Measurements from ENCODE around the gene LSM3.

Gene LSM3

DNA sequence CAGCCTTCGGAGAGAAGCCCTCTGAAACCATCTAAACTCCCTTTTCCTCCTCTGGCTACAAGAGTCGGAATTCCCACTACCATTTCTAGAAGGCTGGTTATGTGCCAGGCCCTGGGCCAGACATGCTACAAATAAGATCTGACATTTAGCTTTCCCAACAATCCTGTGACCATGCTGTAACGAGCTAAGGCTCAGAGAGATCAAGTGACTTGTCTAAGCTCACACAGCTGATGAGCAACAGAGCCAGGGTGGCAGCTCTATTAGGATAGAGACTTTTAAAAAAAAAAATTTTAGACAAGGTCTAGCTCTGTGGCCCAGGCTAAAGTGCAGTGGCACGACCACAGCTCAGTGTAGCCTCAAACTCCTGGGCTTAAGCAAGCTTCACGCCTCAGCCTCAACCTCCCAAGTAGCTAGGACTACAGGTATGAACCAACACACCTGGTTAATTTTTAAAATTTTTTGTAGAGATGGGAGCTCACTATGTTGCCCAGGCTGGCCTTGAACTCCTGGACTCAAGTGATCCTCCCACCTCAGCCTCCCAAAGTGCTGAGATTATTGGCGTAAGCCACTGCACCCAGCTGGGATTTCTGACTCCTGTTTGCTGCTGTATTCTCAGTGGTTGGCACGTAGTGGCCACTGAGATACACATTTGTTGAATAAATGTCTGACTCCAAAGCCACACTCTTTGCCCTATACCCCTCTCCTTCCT lies 34.6 kb downstream of the LSM3 start:
- H3K9me3 ChIP-seq, result no peaks in the 10 kb centered on the region

DNA sequence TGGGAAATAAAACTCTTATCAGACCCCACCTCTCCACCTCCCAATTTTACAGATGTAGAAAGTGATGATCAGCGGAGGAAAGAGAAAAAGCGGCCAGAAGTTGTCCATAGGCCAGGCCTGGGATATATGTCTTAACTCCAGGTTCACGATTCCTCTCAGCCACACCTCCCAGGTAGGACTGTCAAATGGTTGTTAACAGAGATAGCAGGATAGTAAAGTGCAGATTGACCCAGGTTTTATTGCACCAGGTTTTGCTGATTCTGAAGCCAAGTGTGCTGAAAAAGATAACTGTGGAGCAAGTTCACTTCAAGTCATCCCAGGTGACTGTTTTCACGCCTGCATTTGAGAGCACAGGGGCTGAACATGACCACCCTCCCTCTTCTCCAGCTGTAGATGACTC lies 36.1 kb downstream of the LSM3 start:
- TF ChIP-seq, protein P1, sequence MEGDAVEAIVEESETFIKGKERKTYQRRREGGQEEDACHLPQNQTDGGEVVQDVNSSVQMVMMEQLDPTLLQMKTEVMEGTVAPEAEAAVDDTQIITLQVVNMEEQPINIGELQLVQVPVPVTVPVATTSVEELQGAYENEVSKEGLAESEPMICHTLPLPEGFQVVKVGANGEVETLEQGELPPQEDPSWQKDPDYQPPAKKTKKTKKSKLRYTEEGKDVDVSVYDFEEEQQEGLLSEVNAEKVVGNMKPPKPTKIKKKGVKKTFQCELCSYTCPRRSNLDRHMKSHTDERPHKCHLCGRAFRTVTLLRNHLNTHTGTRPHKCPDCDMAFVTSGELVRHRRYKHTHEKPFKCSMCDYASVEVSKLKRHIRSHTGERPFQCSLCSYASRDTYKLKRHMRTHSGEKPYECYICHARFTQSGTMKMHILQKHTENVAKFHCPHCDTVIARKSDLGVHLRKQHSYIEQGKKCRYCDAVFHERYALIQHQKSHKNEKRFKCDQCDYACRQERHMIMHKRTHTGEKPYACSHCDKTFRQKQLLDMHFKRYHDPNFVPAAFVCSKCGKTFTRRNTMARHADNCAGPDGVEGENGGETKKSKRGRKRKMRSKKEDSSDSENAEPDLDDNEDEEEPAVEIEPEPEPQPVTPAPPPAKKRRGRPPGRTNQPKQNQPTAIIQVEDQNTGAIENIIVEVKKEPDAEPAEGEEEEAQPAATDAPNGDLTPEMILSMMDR (IDR thresholded peaks at IDR 0.05; ENCODE audit: low read depth, low read length), result no peak
- Histone ChIP-seq H3K9me3 (no peaks in the 10 kb centered on the region), H3K4me3 (ENCODE audit: low read depth, low read length) (no peak overlapping the region), H3K4me1 (no peaks in the 10 kb centered on the region), H3K36me3 (no peaks in the 10 kb centered on the region), H3K27me3 (no peaks in the 10 kb centered on the region)
- no peak for DNase-seq

More for the DNA sequence above, 34.6 kb downstream of the LSM3 start:
- H3K36me3 ChIP-seq, result no peaks in the 10 kb centered on the region
- no peak overlapping the region for H3K4me3 ChIP-seq (ENCODE audit: low read depth, low read length)
- TF ChIP-seq, protein P1 (IDR thresholded peaks at IDR 0.05; ENCODE audit: low read depth, low read length), result no peak
- no peak for DNase-seq
- H3K4me1 ChIP-seq, result no peaks in the 10 kb centered on the region
- H3K27me3 ChIP-seq, result no peaks in the 10 kb centered on the region

DNA sequence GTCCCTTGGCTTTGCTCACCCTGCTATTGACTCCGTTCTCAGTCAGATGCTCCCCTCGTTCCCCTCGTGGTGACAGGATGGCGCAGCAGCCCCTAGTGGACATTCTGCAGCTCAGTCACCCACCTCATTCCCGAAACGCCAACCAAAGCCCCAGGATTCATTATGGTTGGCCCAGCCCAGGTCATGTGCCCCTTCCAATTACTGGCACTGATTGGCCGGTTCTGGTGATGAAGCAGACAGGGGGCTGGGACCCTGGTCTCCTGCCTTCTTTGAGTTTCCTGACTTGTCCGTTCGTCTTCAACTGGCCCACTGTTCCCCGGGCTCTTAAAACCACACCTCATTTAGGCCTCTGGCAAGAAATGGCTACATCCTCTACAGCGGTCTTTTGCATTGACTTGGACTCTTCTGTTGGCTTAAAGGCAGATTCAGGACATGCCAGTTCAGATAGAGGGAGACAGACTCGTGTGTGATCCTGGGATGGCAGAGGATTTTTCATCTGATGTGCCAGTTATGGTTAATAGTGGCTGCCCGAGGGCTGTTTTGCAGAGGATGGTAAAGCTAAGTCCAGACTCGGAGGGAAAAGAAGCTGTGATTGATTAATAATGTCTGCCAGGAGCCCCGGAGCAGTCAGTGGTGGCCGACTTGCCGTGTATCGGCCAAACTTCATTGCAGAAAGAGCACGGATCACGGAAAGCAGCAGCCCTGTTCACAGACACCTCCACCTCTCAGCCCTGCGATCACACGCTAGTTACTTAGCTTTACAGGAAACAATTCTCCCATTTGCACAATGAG lies 37.8 kb downstream of the LSM3 start:
- Histone ChIP-seq H3K9me3 (no peaks in the 10 kb centered on the region), H3K4me1 (no peaks in the 10 kb centered on the region), H3K27me3 (no peaks in the 10 kb centered on the region), H3K36me3 (no peaks in the 10 kb centered on the region), H3K4me3 (ENCODE audit: low read depth, low read length) (peak overlapping the region; percentile 58)
- TF ChIP-seq, protein P1 (IDR thresholded peaks at IDR 0.05; ENCODE audit: low read depth, low read length), result peak; percentile 80
- peak; percentile 88 for DNase-seq

DNA sequence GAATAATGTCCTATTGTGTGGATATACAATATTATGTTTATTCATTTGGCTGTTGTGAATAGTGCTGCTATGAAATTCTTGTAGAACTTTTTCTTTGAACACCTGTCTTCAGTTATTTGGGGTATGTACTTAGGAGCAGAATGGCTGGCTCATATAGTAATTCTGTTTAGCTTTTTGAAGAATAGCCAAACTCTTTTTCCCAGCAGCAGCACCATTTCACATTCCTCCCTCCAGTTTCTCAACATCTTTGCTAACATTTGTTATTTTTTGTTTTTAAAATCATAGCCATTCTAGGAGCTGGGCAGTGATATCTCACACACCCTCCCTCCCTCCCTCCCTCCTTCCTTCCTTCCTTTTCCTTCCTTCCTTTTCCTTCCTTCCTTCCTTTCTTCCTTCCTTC lies 39.7 kb downstream of the LSM3 start:
- Histone ChIP-seq H3K36me3 (no peaks in the 10 kb centered on the region), H3K27me3 (no peaks in the 10 kb centered on the region), H3K9me3 (no peaks in the 10 kb centered on the region), H3K4me3 (ENCODE audit: low read depth, low read length) (no peak overlapping the region), H3K4me1 (no peaks in the 10 kb centered on the region)
- TF ChIP-seq, protein P1 (IDR thresholded peaks at IDR 0.05; ENCODE audit: low read depth, low read length), result no peak
- DNase-seq, result no peak

DNA sequence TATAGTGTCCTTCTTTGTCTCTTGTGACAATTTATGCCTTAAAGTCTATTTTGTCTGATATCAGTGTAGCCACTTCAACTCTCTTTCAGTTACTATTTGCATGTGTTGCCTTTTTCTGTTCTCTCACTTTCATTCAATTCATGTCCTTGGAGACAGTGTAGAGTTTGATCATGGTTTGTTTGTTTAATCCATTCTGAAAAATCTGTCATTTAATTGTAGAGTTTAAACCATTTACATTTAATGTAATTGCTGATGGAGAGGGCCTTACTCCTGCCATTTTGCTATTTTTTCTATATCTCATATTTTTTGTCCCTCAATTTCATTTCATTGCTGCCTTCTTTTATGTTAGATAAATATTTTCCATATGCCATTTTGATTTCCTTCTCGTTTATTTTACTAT lies 42.3 kb downstream of the LSM3 start:
- no peak for DNase-seq
- no peaks in the 10 kb centered on the region for H3K27me3 ChIP-seq
- H3K36me3 ChIP-seq, result no peaks in the 10 kb centered on the region
- H3K4me1 ChIP-seq, result no peaks in the 10 kb centered on the region
- H3K9me3 ChIP-seq, result no peaks in the 10 kb centered on the region
- TF ChIP-seq, protein P1 (IDR thresholded peaks at IDR 0.05; ENCODE audit: low read depth, low read length), result no peak
- H3K4me3 ChIP-seq (ENCODE audit: low read depth, low read length), result no peak overlapping the region

DNA sequence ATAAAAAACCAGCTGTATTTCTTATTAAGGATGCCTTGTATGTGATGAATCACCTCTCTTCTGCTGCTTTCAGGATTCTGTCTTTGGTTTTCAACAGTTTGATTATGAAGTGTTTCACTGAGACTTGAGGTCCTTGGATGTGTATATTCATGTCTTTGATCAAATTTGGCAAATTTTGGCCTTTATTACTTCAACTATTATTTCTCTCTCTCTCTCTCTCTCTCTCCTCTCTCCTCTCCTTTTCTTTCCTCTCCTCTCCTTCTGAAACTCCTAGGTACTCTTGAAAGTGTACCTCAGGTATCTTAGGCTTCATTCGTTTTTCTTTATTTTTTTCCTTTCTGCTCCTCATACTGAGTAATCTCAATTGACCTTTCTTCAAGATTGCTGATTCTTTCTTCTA lies 43.3 kb downstream of the LSM3 start:
- TF ChIP-seq, protein P1 (IDR thresholded peaks at IDR 0.05; ENCODE audit: low read depth, low read length), result no peak
- Histone ChIP-seq H3K4me1 (no peaks in the 10 kb centered on the region), H3K4me3 (ENCODE audit: low read depth, low read length) (no peak overlapping the region), H3K9me3 (no peaks in the 10 kb centered on the region), H3K36me3 (no peaks in the 10 kb centered on the region), H3K27me3 (no peaks in the 10 kb centered on the region)
- no peak for DNase-seq
